Lower lobe of right lung (tissue), 2 donors: ENCODE measurements around the gene CDK12. TPM values are rescaled to one million over a fixed set of nuclear protein-coding genes. Genes with fewer than 3 reads are reported as not detected.

Experiments
- ATAC-seq, 2 donors: fragments of 200-7000 bp; cut with Tn5 transposase; one replicate each; pipeline ENCODE4 v1.9.1; 2020 to 2022; ENCODE audit warnings: mild to moderate bottlenecking in 2 of 2, moderate library complexity in 2 of 2
- DNase-seq: peaks from one replicate; pipeline ENCODE4 v3.0.0-alpha.2; 2020
- H3K27ac ChIP-seq: fragments of 200-600 bp; one replicate; pipeline ENCODE4 v1.8.0; 2022
- H3K27me3 ChIP-seq: fragments of 200-600 bp; one replicate; pipeline ENCODE4 v1.8.0; 2022; ENCODE audit warnings: low read depth
- H3K36me3 ChIP-seq: fragments of 200-600 bp; one replicate; pipeline ENCODE4 v1.8.0; 2022; ENCODE audit warnings: mild to moderate bottlenecking
- H3K4me1 ChIP-seq: fragments of 200-600 bp; one replicate; pipeline ENCODE4 v1.8.0; 2022
- H3K4me3 ChIP-seq: fragments of 200-600 bp; one replicate; pipeline ENCODE4 v1.8.0; 2022; ENCODE audit warnings: mild to moderate bottlenecking
- H3K9me3 ChIP-seq: fragments of 200-600 bp; one replicate; pipeline ENCODE4 v1.8.0; 2022
- intact Hi-C: fragments of 100-400 bp; cut with DNase I; formaldehyde crosslinking; loops from one replicate; pipeline ENCODE4 v1.11.0; 2022
- total RNA-seq: library from RNA; stranded (reverse); fragmentation: NEBNext Ultra II Directional; extraction: Animal tissue kit (Norgen Biotek cat#: 25700); gene quantifications from one replicate; pipeline ENCODE4 v1.2.1, GENCODE V29; 2021
- TF ChIP-seq, protein P1 (sequence below): fragments of 200-600 bp; IDR thresholded peaks from one replicate; pipeline ENCODE4 v1.8.0; 2022; ENCODE audit warnings: antibody characterized with exemption, mild to moderate bottlenecking
- donor health status: DM: no; HTN: yes; CAD: no; lungs with severe emphysema.

The CDK12 gene
- total RNA-seq, 1 donor from 2014 or later, result 53.7 TPM

DNA sequence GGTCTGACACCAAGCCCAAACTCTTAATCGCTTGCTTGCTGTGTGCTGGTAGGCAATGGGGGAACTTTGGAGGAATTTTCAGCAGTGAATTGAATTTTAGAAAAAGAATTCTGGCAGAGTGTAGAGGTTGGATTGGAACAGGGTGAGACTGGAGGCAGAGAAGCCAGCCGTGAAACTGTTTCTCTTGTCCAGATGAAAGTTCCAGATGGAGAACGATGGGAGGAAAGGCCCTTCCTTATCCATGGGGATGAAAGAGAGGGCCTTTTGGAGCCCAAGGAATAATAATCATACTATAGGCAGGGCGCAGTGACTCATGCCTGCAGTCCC is 120.4 kb downstream of the CDK12 start:
- TF ChIP-seq, protein P1, sequence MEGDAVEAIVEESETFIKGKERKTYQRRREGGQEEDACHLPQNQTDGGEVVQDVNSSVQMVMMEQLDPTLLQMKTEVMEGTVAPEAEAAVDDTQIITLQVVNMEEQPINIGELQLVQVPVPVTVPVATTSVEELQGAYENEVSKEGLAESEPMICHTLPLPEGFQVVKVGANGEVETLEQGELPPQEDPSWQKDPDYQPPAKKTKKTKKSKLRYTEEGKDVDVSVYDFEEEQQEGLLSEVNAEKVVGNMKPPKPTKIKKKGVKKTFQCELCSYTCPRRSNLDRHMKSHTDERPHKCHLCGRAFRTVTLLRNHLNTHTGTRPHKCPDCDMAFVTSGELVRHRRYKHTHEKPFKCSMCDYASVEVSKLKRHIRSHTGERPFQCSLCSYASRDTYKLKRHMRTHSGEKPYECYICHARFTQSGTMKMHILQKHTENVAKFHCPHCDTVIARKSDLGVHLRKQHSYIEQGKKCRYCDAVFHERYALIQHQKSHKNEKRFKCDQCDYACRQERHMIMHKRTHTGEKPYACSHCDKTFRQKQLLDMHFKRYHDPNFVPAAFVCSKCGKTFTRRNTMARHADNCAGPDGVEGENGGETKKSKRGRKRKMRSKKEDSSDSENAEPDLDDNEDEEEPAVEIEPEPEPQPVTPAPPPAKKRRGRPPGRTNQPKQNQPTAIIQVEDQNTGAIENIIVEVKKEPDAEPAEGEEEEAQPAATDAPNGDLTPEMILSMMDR, result no peak
- no peaks in the 10 kb centered on the region for H3K9me3 ChIP-seq
- H3K4me3 ChIP-seq, result no peak overlapping the region
- no peak overlapping the region for H3K27ac ChIP-seq
- ATAC-seq (no peak), DNase-seq (no peak)
- H3K27me3 ChIP-seq, result no peaks in the 10 kb centered on the region
- no peaks in the 10 kb centered on the region for H3K4me1 ChIP-seq
- intact Hi-C loops, result no loop called here
- no peaks in the 10 kb centered on the region for H3K36me3 ChIP-seq

DNA sequence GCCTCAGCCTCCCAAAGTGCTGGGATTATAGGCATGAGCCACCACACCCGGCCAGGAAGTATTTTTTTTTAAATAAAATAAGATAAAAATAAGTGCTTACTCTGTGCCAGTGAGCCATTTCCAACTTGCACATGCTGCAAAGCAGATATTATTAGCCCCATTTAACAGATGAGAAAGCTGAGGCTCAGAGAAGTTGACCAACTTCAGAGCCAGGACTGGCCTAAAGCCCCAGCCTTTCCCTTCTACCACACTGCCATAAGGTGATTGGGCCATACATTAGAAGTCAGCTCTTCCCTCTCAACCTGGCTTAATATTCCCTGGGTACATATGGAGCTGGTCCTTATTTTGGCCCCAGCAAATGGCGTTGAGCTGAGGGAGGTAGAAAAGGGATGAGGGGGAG is 121.4 kb downstream of the CDK12 start:
- Histone ChIP-seq H3K9me3 (no peaks in the 10 kb centered on the region), H3K36me3 (no peaks in the 10 kb centered on the region), H3K4me3 (no peak overlapping the region), H3K4me1 (no peaks in the 10 kb centered on the region), H3K27ac (no peak overlapping the region), H3K27me3 (no peaks in the 10 kb centered on the region)
- DNase-seq (no peak), ATAC-seq (no peak)
- intact Hi-C loops, result no loop called here
- TF ChIP-seq, protein P1, result no peak

Other genes starting within 250 kb of the CDK12 start
- 0.30 TPM for gene STAC2, start 235.5 kb upstream of the CDK12 start, total RNA-seq
- gene FBXL20, start 59.9 kb upstream of the CDK12 start, total RNA-seq, result 25.4 TPM
- gene MED1, start 10.2 kb upstream of the CDK12 start, total RNA-seq, result 33.6 TPM
- not detected for gene NEUROD2, start 146.4 kb downstream of the CDK12 start, total RNA-seq
- gene PPP1R1B, start 165.5 kb downstream of the CDK12 start, total RNA-seq, result 23.9 TPM
- 76.6 TPM for gene STARD3, start 175.7 kb downstream of the CDK12 start, total RNA-seq
- 3.7 TPM for gene TCAP, start 203.9 kb downstream of the CDK12 start, total RNA-seq
- 3.9 TPM for gene PNMT, start 207.0 kb downstream of the CDK12 start, total RNA-seq
- gene PGAP3, start 226.6 kb downstream of the CDK12 start, total RNA-seq, result 20.7 TPM
- 96.1 TPM for gene ERBB2, start 238.6 kb downstream of the CDK12 start, total RNA-seq